NOMO-1 (cell line): Measurements from ENCODE around the gene LRP8.

Experiments used
- DNase-seq, 2 experiments: peaks; one replicate each; lab custom pipeline; 2025; ENCODE audit not compliant: unreplicated experiment in 2 of 2; lab: John Stamatoyannopoulos, UW

Gene LRP8

GRCh38 chr1:53328009-53328461, at the start of gene LRP8:
TSS of gene LRP8 (minus strand) at chr1:53328070. CDS start at chr1:53327912, 158 bp downstream.
- peak; percentile 66 to 82 for DNase-seq

GRCh38 chr1:53377438-53377841, 49.6 kb upstream of the LRP8 start:
- no peak for DNase-seq

GRCh38 chr1:53376742-53377437, 49.0 kb upstream of the LRP8 start:
- no peak for DNase-seq

GRCh38 chr1:53376041-53376461, 48.2 kb upstream of the LRP8 start:
- DNase-seq: no peak

GRCh38 chr1:53375440-53375839, 47.6 kb upstream of the LRP8 start:
- DNase-seq: no peak

- no peak for DNase-seq
Observed at GRCh38 chr1:53373246-53373645, 45.4 kb upstream of the LRP8 start.

- no peak for DNase-seq
Observed at GRCh38 chr1:53372501-53372951, 44.7 kb upstream of the LRP8 start.

GRCh38 chr1:53371851-53372250, 44.0 kb upstream of the LRP8 start:
- no peak for DNase-seq

- no peak for DNase-seq
Observed at GRCh38 chr1:53371121-53371666, 43.3 kb upstream of the LRP8 start.

- no peak for DNase-seq
Observed at GRCh38 chr1:53370369-53370961, 42.6 kb upstream of the LRP8 start.

- no peak for DNase-seq
Observed at GRCh38 chr1:53369761-53370160, 41.9 kb upstream of the LRP8 start.

GRCh38 chr1:53369034-53369750, 41.3 kb upstream of the LRP8 start:
- DNase-seq: no peak

- DNase-seq: no peak
Observed at GRCh38 chr1:53368314-53369033, 40.6 kb upstream of the LRP8 start.

GRCh38 chr1:53367503-53368313, 39.8 kb upstream of the LRP8 start:
- DNase-seq: peak; percentile 9 to 22

- DNase-seq: no peak
Observed at GRCh38 chr1:53366901-53367502, 39.1 kb upstream of the LRP8 start.

GRCh38 chr1:53365437-53366063, 37.7 kb upstream of the LRP8 start:
- DNase-seq: no peak

GRCh38 chr1:53362851-53363642, 35.2 kb upstream of the LRP8 start:
- DNase-seq: no peak

GRCh38 chr1:53362270-53362669, 34.4 kb upstream of the LRP8 start:
- no peak for DNase-seq
